ENCODE measurements around the gene PPP1R12B.
A peak's percentile ranks its signal among the peaks of the same experiment; 100 is the strongest.
"Not testable (repeated sequence)": the region's sequence is repeated elsewhere in the genome, so short reads cannot be mapped to it uniquely, and the experiment has no call there.

Gene PPP1R12B

DNA sequence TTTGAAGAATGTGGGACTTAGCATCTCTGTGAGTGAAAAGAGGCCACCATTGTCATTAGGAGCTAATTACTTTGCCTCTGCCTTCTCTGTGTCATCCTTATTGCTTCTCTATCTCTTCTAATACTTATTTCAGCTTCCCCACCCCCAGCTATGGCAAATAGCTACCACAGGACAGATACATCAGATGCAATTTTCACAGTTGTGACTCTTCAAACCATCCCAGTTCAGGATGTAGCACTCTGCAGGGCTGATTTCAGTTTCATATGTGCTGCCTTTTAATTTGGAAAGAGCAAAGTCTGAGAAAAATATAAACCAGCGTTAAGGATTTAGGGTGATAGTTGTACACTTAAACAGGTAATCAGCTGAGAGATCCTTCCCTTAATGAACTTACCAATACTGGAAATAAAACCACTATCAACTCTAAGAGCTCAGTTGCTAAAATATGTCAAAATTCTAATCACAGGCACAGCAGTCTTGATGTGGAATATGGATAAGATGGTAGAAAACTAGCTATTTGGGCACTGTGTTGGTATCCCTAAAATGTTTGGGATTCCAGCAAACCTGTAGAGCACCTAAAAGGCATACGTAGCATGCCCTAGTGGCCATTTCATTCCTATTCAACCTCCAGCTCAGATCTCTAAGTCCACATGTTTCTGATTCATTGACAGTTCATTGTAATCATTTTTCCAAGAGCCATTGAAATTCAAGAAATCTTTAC is 213.4 kb downstream of the PPP1R12B start:
- DNase-seq (ENCODE audit: low spot score): no peak

DNA sequence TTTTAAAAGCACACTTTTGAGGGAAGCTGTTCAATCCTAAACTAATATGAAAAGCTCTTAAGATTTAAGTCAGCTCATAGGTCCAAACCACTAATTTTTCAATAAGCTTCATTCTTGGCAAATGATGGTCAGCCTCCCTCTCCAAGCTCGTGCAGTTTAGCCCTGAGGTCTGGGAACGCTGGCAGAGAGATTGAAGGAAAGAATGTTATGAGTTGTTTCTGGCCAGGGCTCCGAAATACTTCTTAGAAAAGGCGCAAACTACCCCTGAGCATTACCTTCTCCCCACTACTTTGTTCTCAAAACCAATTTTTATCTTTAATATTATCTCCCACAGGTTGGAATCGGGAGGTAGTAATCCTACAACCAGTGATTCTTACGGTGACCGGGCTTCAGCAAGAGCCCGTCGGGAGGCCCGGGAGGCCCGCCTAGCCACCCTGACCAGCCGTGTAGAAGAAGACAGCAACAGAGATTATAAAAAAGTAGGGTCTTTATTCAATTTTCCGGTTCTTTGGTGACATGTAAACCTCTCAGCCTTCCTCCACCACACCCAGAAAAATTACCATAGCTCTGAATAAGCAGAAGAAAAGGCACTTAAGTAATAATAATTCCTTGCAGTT is 214.1 kb downstream of the PPP1R12B start:
- no peak for DNase-seq (ENCODE audit: low spot score)

DNA sequence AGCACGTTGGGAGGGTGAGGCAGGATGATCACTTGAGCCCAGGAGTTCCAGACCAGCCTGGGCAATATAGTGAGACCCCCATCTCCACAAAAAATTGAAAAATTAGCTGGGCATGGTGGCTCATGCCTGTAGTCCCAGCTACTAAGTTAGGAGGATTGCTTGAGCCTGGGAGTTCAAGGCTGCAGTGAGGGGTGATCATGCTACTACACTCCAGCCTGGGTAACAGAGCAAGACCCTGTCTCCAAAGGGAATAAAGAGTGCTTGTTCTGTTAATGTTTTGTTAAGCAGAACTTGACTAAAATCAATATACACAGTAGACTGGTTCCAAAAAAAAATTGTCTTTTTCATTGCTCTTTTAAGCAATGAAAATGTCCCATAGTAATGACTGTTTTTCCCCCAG is 215.3 kb downstream of the PPP1R12B start:
- no peak for DNase-seq (ENCODE audit: low spot score)

DNA sequence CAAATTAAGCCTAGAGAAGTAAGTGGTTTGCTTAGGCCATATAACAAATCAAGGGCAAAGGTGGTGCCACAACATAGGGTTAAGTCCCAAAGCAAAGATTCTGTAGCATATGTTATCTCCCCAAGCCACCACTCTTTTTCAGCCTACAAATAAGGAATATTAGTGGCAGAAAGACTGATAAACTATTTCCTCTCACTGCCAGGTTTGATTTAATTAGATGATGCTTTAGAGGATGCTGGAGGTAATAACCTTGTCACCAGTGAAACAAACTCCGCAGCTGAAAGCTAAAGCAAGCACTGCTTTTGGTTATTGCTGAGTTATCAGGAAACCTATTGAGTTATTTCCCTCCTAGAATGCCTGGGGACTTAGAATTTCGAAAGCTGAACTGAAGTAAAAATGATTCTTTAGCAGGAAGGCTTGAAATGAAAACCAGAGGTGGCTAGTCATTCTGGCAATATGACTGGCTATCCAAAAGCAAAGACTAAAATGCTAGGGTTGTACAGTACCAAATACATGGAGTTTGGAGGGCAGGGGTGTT is 216.5 kb downstream of the PPP1R12B start:
- DNase-seq (ENCODE audit: low spot score): no peak

DNA sequence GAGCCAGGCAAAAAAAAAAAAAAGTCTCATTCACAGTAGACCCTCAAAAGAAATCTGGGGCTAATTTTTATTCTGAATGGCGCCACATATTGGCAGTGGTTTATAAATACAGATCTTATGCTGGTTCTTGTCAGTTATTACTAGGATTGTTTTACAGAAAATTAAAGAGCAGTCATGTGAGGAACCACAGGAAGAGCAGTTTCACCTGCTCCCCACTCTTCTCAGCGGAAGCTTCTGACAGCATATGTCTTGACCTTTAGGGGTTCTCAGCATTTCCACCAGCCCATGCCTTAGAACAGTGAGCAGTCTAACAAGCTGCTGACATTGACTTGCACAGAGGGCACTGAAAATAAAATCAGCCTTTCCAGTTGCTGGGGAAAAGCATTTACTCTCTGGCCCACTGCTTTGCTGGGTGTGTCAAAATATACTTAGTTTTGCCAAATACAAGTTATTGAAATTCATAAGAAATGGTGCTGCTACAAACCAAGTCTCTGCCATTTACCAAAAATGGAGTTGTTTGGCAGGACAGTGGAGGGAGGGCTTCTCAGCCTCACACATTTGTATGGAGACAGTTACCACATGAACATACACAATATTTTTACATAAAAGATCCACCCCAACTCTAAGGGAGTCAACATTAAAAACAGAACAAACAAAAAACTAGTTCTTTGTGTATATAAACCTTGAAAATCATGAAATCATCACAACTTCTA is 217.5 kb downstream of the PPP1R12B start:
- no peak for DNase-seq (ENCODE audit: low spot score)

DNA sequence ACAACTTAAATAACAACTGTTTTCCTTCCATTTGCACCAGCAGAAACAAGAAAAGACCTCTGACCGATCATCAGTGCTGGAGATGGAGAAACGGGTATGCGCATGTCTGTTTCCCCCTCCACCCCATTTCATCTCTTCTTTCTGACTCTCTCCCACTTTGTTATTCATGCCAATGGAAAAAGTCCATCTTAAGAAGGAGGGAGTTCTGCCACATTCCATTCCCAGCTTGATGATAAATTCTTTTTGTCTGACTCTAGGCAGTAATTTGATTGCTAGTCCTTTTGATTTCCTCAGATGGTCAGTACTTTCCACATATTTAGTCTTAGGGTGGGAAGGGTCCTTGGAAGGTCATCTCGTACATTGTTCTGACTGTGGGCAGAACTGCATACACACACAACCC is 219.2 kb downstream of the PPP1R12B start:
- no peak for DNase-seq (ENCODE audit: low spot score)

DNA sequence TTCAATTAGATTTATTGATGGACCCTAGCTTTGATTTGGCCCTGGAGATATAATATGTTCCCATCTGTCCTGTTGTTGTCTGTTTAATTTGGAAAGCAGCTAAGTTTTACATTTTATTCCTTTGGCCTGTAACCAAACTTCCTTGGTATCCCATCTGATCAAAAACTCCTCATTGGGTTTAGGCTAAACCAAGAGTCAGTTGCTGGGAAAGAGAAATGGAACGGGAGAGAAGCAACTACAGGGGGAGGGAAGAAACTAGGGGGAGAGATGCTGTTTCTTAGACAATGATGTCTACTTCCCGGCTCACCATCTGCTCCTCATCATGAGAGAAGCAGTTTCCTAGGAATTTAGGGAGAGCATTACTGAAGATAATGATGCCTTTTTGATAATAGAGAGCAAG is 219.9 kb downstream of the PPP1R12B start:
- DNase-seq (ENCODE audit: low spot score): no peak

DNA sequence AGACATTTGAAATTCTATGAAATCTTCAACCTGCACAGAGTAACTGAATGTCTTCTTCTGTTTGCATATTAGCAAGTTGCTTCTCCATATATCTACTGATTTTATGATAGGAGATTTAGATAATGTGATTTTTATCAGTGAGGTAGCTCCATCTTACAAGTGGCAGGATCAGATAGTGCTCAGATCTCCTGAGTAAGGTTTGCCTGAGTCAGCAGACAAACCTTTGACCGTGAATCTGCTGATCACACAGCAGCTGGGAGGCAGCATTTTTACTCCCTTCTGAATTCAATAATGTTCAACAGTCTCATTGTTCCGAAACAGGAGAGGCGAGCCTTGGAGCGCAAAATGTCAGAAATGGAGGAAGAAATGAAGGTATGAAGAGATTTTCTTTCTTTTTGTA is 220.3 kb downstream of the PPP1R12B start:
- no peak for DNase-seq (ENCODE audit: low spot score)

DNA sequence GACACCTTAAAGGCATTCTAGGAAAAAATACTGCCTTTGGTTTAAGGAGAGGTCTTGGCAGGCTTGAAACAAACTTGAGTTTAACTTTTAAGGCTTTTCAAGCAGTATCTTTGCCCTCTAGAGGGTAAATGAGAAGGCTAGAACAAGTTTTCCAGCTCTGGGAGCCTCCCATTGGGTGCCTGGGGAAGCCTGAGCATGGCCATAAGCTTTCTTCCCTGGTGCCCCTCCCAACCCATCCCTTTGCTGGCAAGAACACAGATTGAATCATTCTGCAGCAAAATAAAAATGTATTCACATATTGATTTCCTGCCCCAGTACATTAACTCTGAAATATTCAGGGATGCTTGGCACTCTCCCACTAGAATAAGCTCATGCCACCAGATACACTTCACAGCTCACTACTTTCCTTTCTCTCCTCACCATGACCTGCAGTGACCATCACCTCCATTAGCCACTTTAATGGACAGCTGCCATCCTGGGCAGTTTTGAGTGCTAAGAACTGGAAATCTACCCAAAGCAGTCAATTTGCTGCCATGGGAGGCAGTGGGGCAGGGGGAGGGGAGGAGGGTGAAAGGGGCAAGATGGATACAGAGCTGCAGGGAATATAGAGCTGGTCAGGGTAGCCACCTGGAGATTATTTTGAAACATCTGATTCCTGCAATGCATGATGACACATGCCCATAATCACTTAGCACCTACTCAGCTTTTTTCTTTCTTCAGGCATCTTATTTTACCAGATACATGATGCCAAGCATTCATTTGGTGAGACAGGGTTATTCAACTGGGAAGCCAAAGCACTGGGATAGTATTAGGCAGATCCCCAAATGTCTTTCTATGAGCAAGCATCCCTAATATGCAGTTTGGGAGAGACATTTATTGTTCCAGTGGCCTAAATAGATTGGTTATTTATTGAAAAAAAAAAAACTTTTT is 221.2 kb downstream of the PPP1R12B start:
- DNase-seq (ENCODE audit: low spot score): no peak

DNA sequence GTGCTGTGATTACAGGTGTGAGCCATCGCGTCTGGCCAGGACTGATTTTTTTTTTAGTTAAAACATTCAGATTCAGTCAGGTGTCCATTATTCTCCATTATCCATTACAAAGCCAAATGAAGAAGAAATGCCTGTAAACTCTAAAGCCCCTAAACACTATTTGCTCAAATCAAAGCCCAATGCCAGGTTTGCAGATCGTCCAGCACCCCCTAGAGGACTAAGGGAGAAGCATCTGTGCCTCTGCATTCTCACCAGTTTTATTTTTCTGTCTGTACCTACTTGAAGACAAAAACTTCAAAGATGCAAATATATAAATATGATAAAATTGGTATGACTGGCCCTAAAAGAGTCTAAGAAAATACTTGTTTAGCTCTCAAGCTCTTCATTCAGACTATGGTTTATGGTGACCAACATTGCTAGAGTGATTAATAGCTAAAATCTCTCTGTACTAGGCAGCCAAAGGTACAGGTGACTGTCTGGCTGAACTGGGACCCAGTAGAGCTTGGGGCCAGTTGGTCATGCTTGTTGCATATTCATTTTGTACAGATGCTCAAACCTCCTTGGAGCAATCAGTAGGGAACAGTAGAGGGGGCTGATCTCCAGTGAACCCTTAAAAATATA is 223.3 kb downstream of the PPP1R12B start:
- peak; percentile 16 for DNase-seq (ENCODE audit: low spot score)

DNA sequence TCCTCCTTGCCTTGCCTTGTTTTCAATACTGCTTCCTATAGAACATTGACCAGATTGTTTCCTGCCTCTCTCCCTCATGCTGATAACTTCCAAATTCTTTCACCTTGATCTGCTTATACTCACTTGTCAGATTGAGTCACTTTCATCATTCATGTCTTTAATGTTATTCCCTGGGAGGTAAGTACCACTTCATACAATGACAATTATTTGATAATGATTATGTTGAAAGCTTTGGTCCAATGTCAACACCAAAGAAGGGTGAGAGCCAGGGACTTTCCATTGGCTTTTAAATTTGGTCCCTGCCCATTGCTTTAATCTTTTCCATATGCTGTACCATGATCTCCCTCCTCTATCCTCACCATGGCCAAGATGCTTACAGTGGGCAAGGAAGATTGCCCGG is 224.4 kb downstream of the PPP1R12B start:
- DNase-seq (ENCODE audit: low spot score): no peak

DNA sequence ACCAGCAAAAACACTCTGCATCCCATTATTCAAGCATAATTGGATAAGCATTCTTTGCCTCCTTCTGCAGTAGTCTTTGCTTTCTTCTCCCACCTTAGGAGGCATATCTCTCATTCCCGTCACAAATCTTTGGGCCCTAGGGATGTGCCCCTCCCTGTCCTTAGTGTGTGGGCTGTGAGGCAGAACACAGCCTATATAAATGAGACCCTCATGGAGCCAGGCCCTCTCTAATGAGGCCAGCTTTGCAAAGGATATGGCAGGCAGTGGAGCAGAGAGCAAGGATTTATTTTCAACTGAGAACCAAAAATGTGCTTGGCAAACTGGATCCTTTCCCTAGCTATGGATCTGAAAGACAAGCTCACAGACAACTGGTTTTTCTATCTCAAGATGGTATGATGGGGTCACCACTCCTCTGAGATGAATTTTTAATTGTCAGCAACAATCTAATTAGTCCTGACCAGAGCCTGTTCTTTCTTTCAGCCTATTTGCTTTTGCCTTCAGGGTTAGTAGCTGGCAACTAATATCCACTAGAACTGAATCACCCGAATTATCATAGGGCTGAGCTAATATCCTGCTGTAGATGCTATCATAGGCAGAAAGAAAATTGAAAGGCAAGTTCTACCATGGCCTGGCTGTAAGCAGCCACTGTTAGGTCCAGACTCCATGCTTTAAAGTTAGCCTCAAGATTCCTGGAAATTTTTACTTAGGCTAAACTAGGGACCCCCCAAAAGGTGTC is 227.6 kb downstream of the PPP1R12B start:
- DNase-seq (ENCODE audit: low spot score): no peak

DNA sequence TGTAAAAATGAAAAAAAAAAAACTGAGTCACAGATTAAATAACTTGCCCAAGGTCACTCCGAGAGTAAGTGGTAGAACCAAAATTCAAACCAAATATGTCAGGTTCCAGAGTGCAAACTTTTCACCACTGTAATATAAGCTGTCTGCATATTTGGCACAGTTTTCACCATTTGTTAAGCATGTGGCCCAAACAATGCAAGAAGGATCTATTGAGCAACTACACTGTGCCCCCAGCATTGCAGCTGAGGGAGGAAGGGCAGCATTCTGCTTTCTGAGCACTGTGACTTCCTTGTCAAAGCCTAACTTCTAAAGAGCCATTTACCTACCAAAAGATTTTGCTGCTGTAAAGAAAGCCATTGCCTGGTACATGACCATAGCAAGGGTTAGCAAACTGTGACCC is 228.3 kb downstream of the PPP1R12B start:
- DNase-seq (ENCODE audit: low spot score): no peak

DNA sequence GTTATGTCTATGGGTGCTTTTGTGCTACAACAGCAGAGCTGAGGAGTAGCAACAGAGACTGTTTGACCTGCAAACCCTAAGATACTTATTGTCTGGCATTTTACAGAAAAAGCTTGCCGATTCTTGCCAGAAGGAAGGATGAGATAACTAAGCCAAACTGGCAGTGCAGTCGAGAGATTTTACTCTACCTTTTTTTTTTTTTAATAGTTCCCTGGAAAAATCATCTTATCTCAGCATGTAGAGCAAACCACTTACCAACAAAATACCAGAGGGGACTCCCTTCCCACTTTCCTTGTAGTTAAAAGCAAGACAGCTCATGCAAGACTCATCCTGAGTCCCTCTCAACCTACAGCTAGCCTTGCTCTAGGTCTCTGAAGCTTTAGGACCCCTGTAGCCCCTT is 228.9 kb downstream of the PPP1R12B start:
- DNase-seq (ENCODE audit: low spot score): no peak

DNA sequence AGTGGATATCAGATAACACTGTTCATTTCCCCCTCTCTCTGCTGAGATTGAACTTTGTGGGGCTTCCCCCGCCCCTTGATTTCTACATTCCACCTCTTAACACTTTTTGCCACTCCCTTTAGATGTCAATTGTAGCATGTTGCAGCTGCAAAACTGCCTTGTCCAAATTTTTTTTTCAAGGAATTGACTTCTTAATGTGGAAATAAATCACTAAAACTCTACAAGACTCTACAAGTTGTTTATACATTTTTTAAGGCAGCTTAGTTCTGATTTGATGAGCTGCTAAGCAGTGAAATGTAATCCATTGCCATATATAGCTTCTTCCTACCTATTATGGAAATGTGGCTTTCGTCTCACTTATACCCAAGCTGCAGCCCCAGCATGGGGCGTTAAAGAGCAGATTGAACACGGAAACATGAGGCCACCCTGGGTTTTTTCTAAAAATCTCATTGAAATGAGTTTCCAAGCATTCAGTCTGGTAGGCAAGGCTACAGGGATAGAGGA is 229.6 kb downstream of the PPP1R12B start:
- no peak for DNase-seq (ENCODE audit: low spot score)

DNA sequence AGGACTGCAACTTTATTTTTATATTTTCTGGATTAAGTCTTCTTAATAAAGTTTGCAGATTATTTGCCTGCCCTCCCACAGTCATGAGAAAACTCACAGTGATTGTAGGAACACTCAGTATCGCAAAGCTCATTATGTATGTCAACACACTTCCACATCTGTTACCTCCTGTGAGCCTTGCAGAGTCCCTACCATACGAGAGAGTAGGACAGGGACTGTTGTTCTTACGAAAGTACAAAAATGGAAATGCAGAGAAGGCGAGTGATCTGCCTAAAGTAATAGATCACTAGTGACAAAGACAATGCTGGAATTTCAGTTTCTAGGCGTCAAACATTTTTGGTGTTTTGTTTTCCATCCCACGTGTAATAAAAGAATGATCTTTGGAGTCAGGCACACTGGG is 230.1 kb downstream of the PPP1R12B start:
- no peak for DNase-seq (ENCODE audit: low spot score)

DNA sequence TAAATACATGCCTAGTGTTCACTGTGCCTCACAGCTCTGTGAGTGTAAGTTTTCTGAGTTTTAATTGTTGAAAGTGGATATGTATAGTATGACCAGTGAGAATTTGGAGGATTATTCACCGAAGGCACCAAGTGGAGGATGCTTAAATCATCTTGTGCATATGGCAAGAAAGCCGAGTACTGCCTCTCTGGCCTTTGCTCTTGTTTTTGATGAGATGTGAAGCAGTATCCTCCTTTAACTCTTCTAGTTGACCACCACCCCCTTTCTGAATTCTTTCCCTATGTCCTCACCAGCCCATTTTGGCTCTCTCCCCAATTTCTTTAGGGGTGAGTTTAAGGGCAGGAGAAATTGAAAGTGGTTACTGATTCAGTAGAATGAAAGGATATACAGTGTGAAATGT is 231.3 kb downstream of the PPP1R12B start:
- DNase-seq (ENCODE audit: low spot score): no peak

DNA sequence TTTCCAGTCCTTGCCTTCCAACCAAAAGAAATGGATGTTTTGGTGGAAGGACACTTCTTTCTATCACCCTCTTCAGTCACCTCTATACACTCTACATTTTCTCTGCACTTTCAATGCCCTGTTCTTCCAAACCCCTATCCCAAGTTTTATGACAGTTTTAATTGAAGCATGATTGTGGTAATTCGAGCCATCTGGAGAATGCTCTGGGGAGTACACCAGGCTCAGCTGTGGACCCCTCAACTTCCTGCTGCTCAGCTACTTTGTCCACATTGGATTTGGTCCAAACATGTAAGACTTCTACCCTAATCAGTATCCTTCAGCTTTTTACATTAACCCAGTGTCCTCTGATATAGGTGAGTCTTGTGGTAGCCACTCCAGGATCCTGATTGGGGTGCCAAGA is 232.1 kb downstream of the PPP1R12B start:
- no peak for DNase-seq (ENCODE audit: low spot score)

DNA sequence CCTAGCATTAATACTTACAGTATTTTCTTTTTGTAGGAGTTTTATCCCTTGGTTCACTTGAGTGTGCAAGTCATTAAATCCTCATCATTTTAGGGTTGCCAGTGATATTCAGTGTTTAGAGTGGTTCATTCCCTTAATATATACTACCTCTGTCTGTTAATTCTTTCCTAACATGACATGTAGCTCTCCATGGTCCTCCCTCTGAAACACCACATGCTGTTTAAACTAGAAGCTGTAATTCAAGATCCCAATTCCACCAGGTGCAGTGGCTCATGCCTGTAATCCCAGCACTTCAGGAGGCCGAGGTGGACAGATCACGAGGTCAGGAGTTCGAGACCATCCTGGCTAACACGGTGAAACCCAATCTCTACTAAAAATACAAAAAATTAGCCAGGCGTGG is 233.9 kb downstream of the PPP1R12B start:
- not testable (repeated sequence) for DNase-seq (ENCODE audit: low spot score)

DNA sequence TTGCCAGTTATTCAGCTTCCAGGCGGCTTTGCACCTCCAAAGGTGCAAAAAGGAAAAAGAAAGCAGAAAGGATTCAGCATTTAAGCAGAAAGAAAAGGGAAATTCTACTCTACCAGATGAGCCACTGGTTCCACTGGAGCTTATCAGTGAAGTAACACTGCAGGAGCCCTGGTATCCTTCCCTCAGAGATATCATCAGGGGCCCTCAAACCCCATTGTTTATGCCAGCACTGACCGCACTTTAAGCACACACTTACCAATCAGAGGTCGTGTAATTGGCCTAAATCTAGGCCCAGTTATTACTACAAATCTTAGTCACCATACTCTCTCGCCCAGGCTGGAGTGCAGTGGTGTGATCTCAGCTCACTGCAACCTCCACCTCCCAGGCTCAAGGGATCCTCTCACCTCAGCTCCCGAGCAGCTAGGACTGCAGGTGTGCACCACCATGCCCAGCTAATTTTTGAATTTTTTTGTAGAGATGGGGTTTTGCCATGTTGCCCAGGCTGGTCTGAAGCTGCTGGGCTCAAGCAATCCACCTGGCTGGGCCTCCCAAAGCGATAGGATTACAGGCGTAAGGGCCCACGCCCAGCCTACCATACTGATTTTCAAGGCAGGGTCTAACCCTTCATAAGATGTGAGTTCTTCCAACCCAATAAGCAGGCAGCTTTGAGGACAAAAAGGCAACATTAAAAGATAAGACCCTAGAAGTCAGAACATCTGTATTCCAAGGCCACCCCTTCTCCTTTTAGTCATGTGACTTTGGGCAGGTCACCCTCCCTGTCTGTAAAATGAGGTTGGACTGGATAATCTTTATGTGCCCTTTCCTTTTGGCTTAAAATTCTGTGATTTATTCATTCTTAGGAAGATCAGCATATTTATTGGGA is 236.4 kb downstream of the PPP1R12B start:
- DNase-seq (ENCODE audit: low spot score): no peak

All from CD4-positive, alpha-beta T cell treated with Interleukin-15 for 4 hours (primary cell).